ENCODE data around the gene ADCY1.

- TF ChIP-seq, protein P1, sequence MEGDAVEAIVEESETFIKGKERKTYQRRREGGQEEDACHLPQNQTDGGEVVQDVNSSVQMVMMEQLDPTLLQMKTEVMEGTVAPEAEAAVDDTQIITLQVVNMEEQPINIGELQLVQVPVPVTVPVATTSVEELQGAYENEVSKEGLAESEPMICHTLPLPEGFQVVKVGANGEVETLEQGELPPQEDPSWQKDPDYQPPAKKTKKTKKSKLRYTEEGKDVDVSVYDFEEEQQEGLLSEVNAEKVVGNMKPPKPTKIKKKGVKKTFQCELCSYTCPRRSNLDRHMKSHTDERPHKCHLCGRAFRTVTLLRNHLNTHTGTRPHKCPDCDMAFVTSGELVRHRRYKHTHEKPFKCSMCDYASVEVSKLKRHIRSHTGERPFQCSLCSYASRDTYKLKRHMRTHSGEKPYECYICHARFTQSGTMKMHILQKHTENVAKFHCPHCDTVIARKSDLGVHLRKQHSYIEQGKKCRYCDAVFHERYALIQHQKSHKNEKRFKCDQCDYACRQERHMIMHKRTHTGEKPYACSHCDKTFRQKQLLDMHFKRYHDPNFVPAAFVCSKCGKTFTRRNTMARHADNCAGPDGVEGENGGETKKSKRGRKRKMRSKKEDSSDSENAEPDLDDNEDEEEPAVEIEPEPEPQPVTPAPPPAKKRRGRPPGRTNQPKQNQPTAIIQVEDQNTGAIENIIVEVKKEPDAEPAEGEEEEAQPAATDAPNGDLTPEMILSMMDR (conservative IDR thresholded peaks at IDR 0.05; ENCODE audit: low read length) = no peak
- no peak for TF ChIP-seq EZH2phosphoT487 (IDR thresholded peaks at IDR 0.05; ENCODE audit: borderline replicate concordance)
Observed at GRCh38 chr7:45525057-45525456, 49.1 kb upstream of the ADCY1 start.

Data from Loucy (cell line).